SK-N-SH treated with all-trans-retinoic acid at 6 μM for 48 hours (cell line): Measurements from ENCODE around the gene MAST4.

Source experiments
- ATAC-seq: fragments of 200-7000 bp; cut with Tn5 transposase; 3 replicates; pipeline ENCODE4 v1.9.1; 2020; ENCODE audit warnings: mild to moderate bottlenecking, moderate library complexity
- ARNTL ChIP-seq: fragments of 450-650 bp; formaldehyde crosslinking; IDR thresholded peaks from 2 replicates; pipeline ENCODE4 v1.5.0; 2020; ENCODE audit warnings: low read depth, mild to moderate bottlenecking, moderate library complexity, borderline replicate concordance
- BACH2 ChIP-seq: fragments of 250-450 bp; sonication (Bioruptor Pico); IDR thresholded peaks from 2 replicates; pipeline ENCODE4 v1.9.0; 2021; ENCODE audit warnings: mild to moderate bottlenecking, borderline replicate concordance
- ESRRG ChIP-seq: fragments of 250-450 bp; sonication (Bioruptor Pico); IDR thresholded peaks from 2 replicates; pipeline ENCODE4 v1.6.1; 2021; ENCODE audit warnings: mild to moderate bottlenecking
- GLIS3 ChIP-seq: fragments of 250-450 bp; sonication (Bioruptor Pico); IDR thresholded peaks from 2 replicates; pipeline ENCODE4 v1.5.0; 2020; ENCODE audit warnings: mild to moderate bottlenecking, moderate library complexity
- ISL1 ChIP-seq: fragments of 250-450 bp; sonication (Bioruptor Pico); IDR thresholded peaks from 2 replicates; pipeline ENCODE4 v2.1.2; 2022; ENCODE audit warnings: mild to moderate bottlenecking, moderate library complexity
- OSR1 ChIP-seq: fragments of 250-450 bp; sonication (Bioruptor Pico); IDR thresholded peaks from 2 replicates; pipeline ENCODE4 v1.8.0; 2022; ENCODE audit warnings: moderate library complexity, mild to moderate bottlenecking, inconsistent platforms
- PPARA ChIP-seq: fragments of 250-450 bp; sonication (Bioruptor Pico); IDR thresholded peaks from 2 replicates; pipeline ENCODE4 v1.5.0; 2020; ENCODE audit warnings: mild to moderate bottlenecking, borderline replicate concordance
- RARB ChIP-seq: fragments of 250-450 bp; sonication (Bioruptor Pico); IDR thresholded peaks from 2 replicates; pipeline ENCODE4 v1.8.0; 2021; ENCODE audit warnings: mild to moderate bottlenecking, moderate library complexity
- SNAI2 ChIP-seq: fragments of 250-450 bp; sonication (Bioruptor Pico); IDR thresholded peaks from 2 replicates; pipeline ENCODE4 v1.5.0; 2020; ENCODE audit warnings: mild to moderate bottlenecking, moderate library complexity
- TCF4 ChIP-seq: fragments of 250-450 bp; sonication (Bioruptor Pico); IDR thresholded peaks from 2 replicates; pipeline ENCODE4 v1.8.0; 2021; ENCODE audit warnings: mild to moderate bottlenecking, moderate library complexity, borderline replicate concordance
- TOX ChIP-seq: fragments of 250-450 bp; sonication (Bioruptor Pico); IDR thresholded peaks from 2 replicates; pipeline ENCODE4 v1.8.0; 2021; ENCODE audit warnings: mild to moderate bottlenecking, moderate library complexity, borderline replicate concordance
- ZC3H10 ChIP-seq: fragments of 250-450 bp; sonication (Bioruptor Pico); IDR thresholded peaks from 2 replicates; pipeline ENCODE4 v1.5.1; 2021; ENCODE audit warnings: mild to moderate bottlenecking, moderate library complexity
- ZFP3 ChIP-seq: fragments of 250-450 bp; sonication (Bioruptor Pico); IDR thresholded peaks from 2 replicates; pipeline ENCODE4 v1.5.0; 2020; ENCODE audit warnings: mild to moderate bottlenecking, moderate library complexity
- ZFP30 ChIP-seq: fragments of 450-650 bp; formaldehyde crosslinking; IDR thresholded peaks from 2 replicates; pipeline ENCODE4 v1.5.0; 2022; ENCODE audit warnings: mild to moderate bottlenecking, moderate library complexity
- ZNF565 ChIP-seq: fragments of 450-650 bp; formaldehyde crosslinking; conservative IDR thresholded peaks from 2 replicates; pipeline ENCODE4 v1.5.0; 2020; ENCODE audit warnings: low read depth, mild to moderate bottlenecking, moderate library complexity
- ZNF70 ChIP-seq: fragments of 450-650 bp; formaldehyde crosslinking; IDR thresholded peaks from 2 replicates; pipeline ENCODE4 v1.5.0; 2020; ENCODE audit warnings: mild to moderate bottlenecking, moderate library complexity
- ZNF8 ChIP-seq: fragments of 450-650 bp; formaldehyde crosslinking; IDR thresholded peaks from 2 replicates; pipeline ENCODE4 v1.5.0; 2020; ENCODE audit warnings: mild to moderate bottlenecking, moderate library complexity
- TF ChIP-seq, protein P1 (sequence below): fragments of 250-450 bp; sonication (Bioruptor Pico); IDR thresholded peaks from 2 replicates; pipeline ENCODE4 v1.5.0; 2020; ENCODE audit warnings: mild to moderate bottlenecking, moderate library complexity
- TF ChIP-seq, protein P2 (sequence below): fragments of 250-450 bp; sonication (Bioruptor Pico); IDR thresholded peaks from 2 replicates; pipeline ENCODE4 v1.5.1; 2021; ENCODE audit warnings: mild to moderate bottlenecking, moderate library complexity
- TF ChIP-seq, protein P3 (sequence below): fragments of 250-450 bp; sonication (Bioruptor Pico); IDR thresholded peaks from 2 replicates; pipeline ENCODE4 v1.8.0; 2020; ENCODE audit warnings: mild to moderate bottlenecking, moderate library complexity, borderline replicate concordance
- TF ChIP-seq, protein P4 (sequence below): fragments of 250-450 bp; sonication (Bioruptor Pico); IDR thresholded peaks from 2 replicates; pipeline ENCODE4 v1.8.0; 2021; ENCODE audit warnings: low read depth, mild to moderate bottlenecking, moderate library complexity, borderline replicate concordance
- TF ChIP-seq, protein P5 (sequence below): fragments of 250-450 bp; sonication (Bioruptor Pico); IDR thresholded peaks from 2 replicates; pipeline ENCODE4 v1.5.1; 2020; ENCODE audit warnings: low read depth, mild to moderate bottlenecking, moderate library complexity

Gene MAST4

DNA sequence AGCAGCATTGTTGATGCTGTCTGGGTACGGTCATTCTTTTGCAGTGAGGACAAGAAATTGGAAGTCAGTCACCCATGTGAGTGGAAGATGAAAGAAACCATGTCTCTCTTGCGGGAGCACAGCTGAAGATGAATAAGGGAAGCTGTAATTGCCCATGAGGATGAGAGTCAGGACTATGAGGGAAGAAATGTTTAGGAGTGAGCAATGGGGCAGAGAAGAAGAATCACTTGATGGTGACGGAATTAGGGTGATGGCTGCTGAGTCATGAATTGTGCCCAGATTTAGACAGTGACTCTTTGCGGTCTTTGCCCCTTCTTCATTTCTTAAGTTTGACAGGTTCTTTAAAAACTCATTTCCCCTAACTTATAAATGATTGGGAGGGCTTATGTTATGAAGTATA, 183.3 kb downstream of the MAST4 start (continued):
- TF ChIP-seq, protein P1, sequence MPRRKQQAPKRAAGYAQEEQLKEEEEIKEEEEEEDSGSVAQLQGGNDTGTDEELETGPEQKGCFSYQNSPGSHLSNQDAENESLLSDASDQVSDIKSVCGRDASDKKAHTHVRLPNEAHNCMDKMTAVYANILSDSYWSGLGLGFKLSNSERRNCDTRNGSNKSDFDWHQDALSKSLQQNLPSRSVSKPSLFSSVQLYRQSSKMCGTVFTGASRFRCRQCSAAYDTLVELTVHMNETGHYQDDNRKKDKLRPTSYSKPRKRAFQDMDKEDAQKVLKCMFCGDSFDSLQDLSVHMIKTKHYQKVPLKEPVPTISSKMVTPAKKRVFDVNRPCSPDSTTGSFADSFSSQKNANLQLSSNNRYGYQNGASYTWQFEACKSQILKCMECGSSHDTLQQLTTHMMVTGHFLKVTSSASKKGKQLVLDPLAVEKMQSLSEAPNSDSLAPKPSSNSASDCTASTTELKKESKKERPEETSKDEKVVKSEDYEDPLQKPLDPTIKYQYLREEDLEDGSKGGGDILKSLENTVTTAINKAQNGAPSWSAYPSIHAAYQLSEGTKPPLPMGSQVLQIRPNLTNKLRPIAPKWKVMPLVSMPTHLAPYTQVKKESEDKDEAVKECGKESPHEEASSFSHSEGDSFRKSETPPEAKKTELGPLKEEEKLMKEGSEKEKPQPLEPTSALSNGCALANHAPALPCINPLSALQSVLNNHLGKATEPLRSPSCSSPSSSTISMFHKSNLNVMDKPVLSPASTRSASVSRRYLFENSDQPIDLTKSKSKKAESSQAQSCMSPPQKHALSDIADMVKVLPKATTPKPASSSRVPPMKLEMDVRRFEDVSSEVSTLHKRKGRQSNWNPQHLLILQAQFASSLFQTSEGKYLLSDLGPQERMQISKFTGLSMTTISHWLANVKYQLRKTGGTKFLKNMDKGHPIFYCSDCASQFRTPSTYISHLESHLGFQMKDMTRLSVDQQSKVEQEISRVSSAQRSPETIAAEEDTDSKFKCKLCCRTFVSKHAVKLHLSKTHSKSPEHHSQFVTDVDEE: no peak
- TF ChIP-seq PPARA (no peak), OSR1 (CRISPR knock-in tag) (no peak), GLIS3 (CRISPR knock-in tag) (no peak), ZNF8 (CRISPR knock-in tag) (no peak)

DNA sequence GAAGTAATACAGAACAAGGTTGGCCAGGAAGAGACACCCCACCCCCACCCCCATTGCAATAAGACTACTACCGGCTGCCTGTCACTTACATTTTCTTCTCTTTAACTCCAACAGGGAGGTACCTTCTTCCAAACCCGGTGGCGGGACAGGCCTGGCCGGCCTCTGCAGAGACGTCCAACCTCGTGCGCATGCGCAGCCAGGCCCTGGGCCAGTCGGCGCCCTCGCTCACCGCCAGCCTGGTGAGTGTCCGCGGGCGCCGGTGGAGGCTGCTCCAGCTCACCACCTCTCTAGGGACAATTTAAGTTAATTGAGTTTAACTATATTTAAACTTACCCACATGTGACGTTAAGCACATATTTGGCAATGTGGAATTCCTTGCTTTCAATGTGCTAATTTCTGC, 192.4 kb downstream of the MAST4 start:
- no peak for TF ChIP-seq SNAI2 (CRISPR knock-in tag)
- no peak for TF ChIP-seq ZNF565 (CRISPR knock-in tag)
- TF ChIP-seq ZFP3: no peak
- no peak for TF ChIP-seq BACH2 (CRISPR knock-in tag)
- ATAC-seq: no peak

DNA sequence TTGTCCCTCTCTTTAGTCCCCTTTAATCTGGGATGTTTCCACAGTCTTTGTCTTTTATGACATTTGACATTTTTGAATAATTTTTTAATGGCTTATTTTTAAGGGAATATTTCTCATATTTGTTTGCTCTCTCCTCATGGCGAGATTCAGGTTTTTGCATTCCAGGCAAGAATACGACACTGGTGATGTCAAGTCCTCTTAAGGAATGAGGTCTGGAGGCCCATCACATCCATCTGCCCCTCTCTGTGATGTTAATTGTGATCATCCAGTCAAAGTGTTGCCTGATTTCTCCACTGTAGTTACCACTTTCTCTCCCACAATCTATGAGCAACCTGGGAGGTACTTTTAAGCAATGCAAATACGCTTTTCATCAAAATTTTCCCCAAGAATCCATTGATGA, 193.2 kb downstream of the MAST4 start:
- no peak for ATAC-seq
- TF ChIP-seq GLIS3 (CRISPR knock-in tag) (no peak), ESRRG (CRISPR knock-in tag) (no peak), ARNTL (CRISPR knock-in tag) (no peak), SNAI2 (CRISPR knock-in tag) (no peak), OSR1 (CRISPR knock-in tag) (no peak), TOX (CRISPR knock-in tag) (no peak), ZC3H10 (CRISPR knock-in tag) (no peak), RARB (no peak), ISL1 (CRISPR knock-in tag) (no peak), ZFP3 (no peak)
- TF ChIP-seq, protein P2, sequence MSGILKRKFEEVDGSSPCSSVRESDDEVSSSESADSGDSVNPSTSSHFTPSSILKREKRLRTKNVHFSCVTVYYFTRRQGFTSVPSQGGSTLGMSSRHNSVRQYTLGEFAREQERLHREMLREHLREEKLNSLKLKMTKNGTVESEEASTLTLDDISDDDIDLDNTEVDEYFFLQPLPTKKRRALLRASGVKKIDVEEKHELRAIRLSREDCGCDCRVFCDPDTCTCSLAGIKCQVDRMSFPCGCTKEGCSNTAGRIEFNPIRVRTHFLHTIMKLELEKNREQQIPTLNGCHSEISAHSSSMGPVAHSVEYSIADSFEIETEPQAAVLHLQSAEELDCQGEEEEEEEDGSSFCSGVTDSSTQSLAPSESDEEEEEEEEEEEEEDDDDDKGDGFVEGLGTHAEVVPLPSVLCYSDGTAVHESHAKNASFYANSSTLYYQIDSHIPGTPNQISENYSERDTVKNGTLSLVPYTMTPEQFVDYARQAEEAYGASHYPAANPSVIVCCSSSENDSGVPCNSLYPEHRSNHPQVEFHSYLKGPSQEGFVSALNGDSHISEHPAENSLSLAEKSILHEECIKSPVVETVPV: no peak
- TF ChIP-seq, protein P3, sequence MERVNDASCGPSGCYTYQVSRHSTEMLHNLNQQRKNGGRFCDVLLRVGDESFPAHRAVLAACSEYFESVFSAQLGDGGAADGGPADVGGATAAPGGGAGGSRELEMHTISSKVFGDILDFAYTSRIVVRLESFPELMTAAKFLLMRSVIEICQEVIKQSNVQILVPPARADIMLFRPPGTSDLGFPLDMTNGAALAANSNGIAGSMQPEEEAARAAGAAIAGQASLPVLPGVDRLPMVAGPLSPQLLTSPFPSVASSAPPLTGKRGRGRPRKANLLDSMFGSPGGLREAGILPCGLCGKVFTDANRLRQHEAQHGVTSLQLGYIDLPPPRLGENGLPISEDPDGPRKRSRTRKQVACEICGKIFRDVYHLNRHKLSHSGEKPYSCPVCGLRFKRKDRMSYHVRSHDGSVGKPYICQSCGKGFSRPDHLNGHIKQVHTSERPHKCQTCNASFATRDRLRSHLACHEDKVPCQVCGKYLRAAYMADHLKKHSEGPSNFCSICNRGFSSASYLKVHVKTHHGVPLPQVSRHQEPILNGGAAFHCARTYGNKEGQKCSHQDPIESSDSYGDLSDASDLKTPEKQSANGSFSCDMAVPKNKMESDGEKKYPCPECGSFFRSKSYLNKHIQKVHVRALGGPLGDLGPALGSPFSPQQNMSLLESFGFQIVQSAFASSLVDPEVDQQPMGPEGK (CRISPR knock-in tag): no peak
- TF ChIP-seq, protein P4, sequence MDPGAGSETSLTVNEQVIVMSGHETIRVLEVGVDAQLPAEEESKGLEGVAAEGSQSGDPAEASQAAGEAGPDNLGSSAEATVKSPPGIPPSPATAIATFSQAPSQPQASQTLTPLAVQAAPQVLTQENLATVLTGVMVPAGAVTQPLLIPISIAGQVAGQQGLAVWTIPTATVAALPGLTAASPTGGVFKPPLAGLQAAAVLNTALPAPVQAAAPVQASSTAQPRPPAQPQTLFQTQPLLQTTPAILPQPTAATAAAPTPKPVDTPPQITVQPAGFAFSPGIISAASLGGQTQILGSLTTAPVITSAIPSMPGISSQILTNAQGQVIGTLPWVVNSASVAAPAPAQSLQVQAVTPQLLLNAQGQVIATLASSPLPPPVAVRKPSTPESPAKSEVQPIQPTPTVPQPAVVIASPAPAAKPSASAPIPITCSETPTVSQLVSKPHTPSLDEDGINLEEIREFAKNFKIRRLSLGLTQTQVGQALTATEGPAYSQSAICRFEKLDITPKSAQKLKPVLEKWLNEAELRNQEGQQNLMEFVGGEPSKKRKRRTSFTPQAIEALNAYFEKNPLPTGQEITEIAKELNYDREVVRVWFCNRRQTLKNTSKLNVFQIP: no peak

DNA sequence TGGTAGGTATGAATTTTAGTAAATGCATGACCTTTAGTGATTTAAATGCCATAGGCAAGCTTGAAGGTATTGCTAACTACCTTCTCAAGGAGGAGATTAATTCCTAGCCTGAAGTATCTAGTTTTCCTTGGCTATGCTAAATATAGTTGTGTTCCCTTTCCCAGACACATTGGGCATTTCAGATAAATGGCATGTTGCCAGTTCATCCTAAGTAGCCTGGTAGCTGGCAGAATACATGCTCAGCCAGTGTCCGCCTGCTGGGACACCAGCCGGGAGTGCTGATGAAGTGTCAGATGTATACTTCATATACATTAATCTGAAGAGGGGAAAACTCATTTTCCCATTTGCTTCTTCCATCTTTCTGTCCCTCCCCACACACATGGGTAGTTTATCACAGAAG, 196.9 kb downstream of the MAST4 start:
- no peak for ATAC-seq
- TF ChIP-seq ZC3H10 (CRISPR knock-in tag) (no peak), GLIS3 (CRISPR knock-in tag) (no peak)
- TF ChIP-seq, all 23 proteins: peak for 0

DNA sequence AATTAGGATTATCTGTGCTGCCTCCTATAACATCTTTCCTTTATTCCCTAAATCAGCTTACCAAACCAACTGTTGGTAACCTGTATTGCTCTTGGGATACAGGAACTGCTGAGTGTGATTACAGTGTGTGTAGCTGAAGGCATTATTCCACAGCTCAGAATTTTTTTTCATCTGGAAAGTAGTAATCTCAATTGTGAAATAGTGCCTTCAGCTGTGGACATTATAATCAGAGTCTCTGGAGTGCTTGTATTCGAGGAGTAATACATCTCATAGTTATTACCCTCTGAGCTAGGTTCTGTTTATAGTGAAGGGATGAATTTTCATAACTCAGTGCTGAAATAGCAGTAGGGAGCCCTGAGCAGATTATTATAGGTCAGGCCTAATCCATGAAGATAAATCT, 199.5 kb downstream of the MAST4 start:
- ATAC-seq: no peak
- TF ChIP-seq ZNF565 (CRISPR knock-in tag) (no peak), TCF4 (no peak), TOX (CRISPR knock-in tag) (no peak), ISL1 (CRISPR knock-in tag) (no peak), ZFP30 (CRISPR knock-in tag) (no peak), RARB (no peak), ZNF70 (CRISPR knock-in tag) (no peak)
- TF ChIP-seq, protein P5, sequence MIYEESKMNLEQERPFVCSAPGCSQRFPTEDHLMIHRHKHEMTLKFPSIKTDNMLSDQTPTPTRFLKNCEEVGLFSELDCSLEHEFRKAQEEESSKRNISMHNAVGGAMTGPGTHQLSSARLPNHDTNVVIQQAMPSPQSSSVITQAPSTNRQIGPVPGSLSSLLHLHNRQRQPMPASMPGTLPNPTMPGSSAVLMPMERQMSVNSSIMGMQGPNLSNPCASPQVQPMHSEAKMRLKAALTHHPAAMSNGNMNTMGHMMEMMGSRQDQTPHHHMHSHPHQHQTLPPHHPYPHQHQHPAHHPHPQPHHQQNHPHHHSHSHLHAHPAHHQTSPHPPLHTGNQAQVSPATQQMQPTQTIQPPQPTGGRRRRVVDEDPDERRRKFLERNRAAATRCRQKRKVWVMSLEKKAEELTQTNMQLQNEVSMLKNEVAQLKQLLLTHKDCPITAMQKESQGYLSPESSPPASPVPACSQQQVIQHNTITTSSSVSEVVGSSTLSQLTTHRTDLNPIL (CRISPR knock-in tag): no peak
- TF ChIP-seq, protein P1: no peak
- TF ChIP-seq, protein P3 (CRISPR knock-in tag): no peak
